KOPT-K1 (cell line): ENCODE results near the gene SMPX.

Source experiments
- H3K27ac ChIP-seq: fragments of 200-600 bp; sonication (generic); 2 replicates; pipeline ENCODE4 v1.5.1; 2016; ENCODE audit warnings: antibody characterized with exemption, mild to moderate bottlenecking, low read depth, low read length; ENCODE audit not compliant: poor library complexity, severe bottlenecking
- H3K36me3 ChIP-seq: fragments of 200-600 bp; sonication (generic); 2 replicates; pipeline ENCODE4 v1.5.1; 2017; ENCODE audit warnings: antibody characterized with exemption, mild to moderate bottlenecking, low read length, moderate library complexity; ENCODE audit not compliant: insufficient read depth
- H3K9me3 ChIP-seq: fragments of 200-600 bp; sonication (generic); 2 replicates; pipeline ENCODE4 v1.5.1; 2017; ENCODE audit warnings: antibody characterized with exemption, low read length, mild to moderate bottlenecking; ENCODE audit not compliant: insufficient read depth, poor library complexity, severe bottlenecking

SMPX gene

GRCh38 chrX:21662761-21663160 is 95.2 kb downstream of the SMPX start:
- Histone ChIP-seq H3K9me3 (no peaks in the 10 kb centered on the region), H3K27ac (no peak overlapping the region), H3K36me3 (no peaks in the 10 kb centered on the region)

GRCh38 chrX:21661316-21661715 is 96.6 kb downstream of the SMPX start:
- Histone ChIP-seq H3K9me3 (no peaks in the 10 kb centered on the region), H3K36me3 (no peaks in the 10 kb centered on the region), H3K27ac (no peak overlapping the region)

- H3K9me3 ChIP-seq, result no peaks in the 10 kb centered on the region
- no peak overlapping the region for H3K27ac ChIP-seq
These were observed 97.8 kb downstream of the SMPX start for GRCh38 chrX:21660156-21660555.

GRCh38 chrX:21659320-21659719 is 98.6 kb downstream of the SMPX start:
- H3K9me3 ChIP-seq, result no peaks in the 10 kb centered on the region
- H3K27ac ChIP-seq, result no peak overlapping the region
- no peaks in the 10 kb centered on the region for H3K36me3 ChIP-seq

More at GRCh38 chrX:21660156-21660555, 97.8 kb downstream of the SMPX start:
- H3K36me3 ChIP-seq, result no peaks in the 10 kb centered on the region

- no peaks in the 10 kb centered on the region for H3K36me3 ChIP-seq
- H3K9me3 ChIP-seq, result no peaks in the 10 kb centered on the region
- no peak overlapping the region for H3K27ac ChIP-seq
These were observed 99.2 kb downstream of the SMPX start for GRCh38 chrX:21658746-21659145.

- H3K9me3 ChIP-seq, result no peaks in the 10 kb centered on the region
- no peaks in the 10 kb centered on the region for H3K36me3 ChIP-seq
- no peak within 1 kb of the TSS for H3K27ac ChIP-seq
These were observed 99.7 kb downstream of the SMPX start, which contains the start of gene KLHL34 for GRCh38 chrX:21658152-21658737. TSS of gene KLHL34 (minus strand) at chrX:21658330. CDS start at chrX:21657788, 542 bp downstream.

GRCh38 chrX:21657318-21658151 is 100.4 kb downstream of the SMPX start:
- Histone ChIP-seq H3K9me3 (no peaks in the 10 kb centered on the region), H3K36me3 (no peaks in the 10 kb centered on the region), H3K27ac (no peak overlapping the region)

GRCh38 chrX:21656587-21657317 is 101.2 kb downstream of the SMPX start:
- Histone ChIP-seq H3K9me3 (no peaks in the 10 kb centered on the region), H3K36me3 (no peaks in the 10 kb centered on the region), H3K27ac (no peak overlapping the region)
